ENCODE data around the gene RALB.

GRCh38 chr2:120320318-120320851, 67.7 kb downstream of the RALB start:
- no peak for TF ChIP-seq CTCF (conservative IDR thresholded peaks at IDR 0.05; ENCODE audit: low read depth in 2 of 2)
- TF ChIP-seq CREB1 (CRISPR knock-in tag; IDR thresholded peaks at IDR 0.05; ENCODE audit: low read depth): no peak
- no peak for TF ChIP-seq POLR2AphosphoS5 (IDR thresholded peaks at IDR 0.05; ENCODE audit: low read depth)
- no peak for TF ChIP-seq REST (IDR thresholded peaks at IDR 0.05; ENCODE audit: unreplicated experiment)
- no peak for TF ChIP-seq ETS1 (IDR thresholded peaks at IDR 0.05)

Data from GM23338 (cell line).